ENCODE measurements around the gene MN1. TPM values are rescaled to one million over a fixed set of nuclear protein-coding genes. Genes with fewer than 3 reads are reported as not detected.

The MN1 gene
- total and polyA plus RNA-seq, 8 donors = 0.54 to 2.6 (median 0.91) TPM

GRCh38 chr22:27706489-27706888, 95.1 kb downstream of the MN1 start:
- WGBS, 2 donors = 86 to 94% methylated on average over 5 of the region's 5 CpGs
- H3K4me3 ChIP-seq = no peak overlapping the region
- H3K27ac ChIP-seq = no peak overlapping the region
- FAIRE-seq (no peak), ATAC-seq (no peak), DNase-seq (no peak)
- no peaks in the 10 kb centered on the region for H3K36me3 ChIP-seq
- no peaks in the 10 kb centered on the region for H3K4me1 ChIP-seq
- intact Hi-C loops (cut with DNase I) = no loop called here
- no peaks in the 10 kb centered on the region for H3K27me3 ChIP-seq
- no peak for TF ChIP-seq CTCF (IDR thresholded peaks at IDR 0.05)
- no peaks in the 10 kb centered on the region for H3K9me3 ChIP-seq

- no peaks in the 10 kb centered on the region for H3K36me3 ChIP-seq
- DNase-seq = no peak
- ATAC-seq = no peak
- no peak overlapping the region for H3K4me3 ChIP-seq
- H3K27ac ChIP-seq = no peak overlapping the region
- H3K4me1 ChIP-seq = no peaks in the 10 kb centered on the region
- H3K9me3 ChIP-seq = no peaks in the 10 kb centered on the region
- TF ChIP-seq CTCF (IDR thresholded peaks at IDR 0.05) = no peak
- H3K27me3 ChIP-seq = no peaks in the 10 kb centered on the region
- intact Hi-C loops (cut with DNase I) = no loop called here
- no peak for FAIRE-seq
- 56 to 58% methylated on average over 12 of the region's 12 CpGs for WGBS, 2 donors
These were observed 96.0 kb downstream of the MN1 start for GRCh38 chr22:27705408-27706080.

GRCh38 chr22:27704581-27704980, 97.0 kb downstream of the MN1 start:
- no peaks in the 10 kb centered on the region for H3K9me3 ChIP-seq
- DNase-seq (no peak), FAIRE-seq (no peak), ATAC-seq (no peak)
- no peaks in the 10 kb centered on the region for H3K4me1 ChIP-seq
- WGBS, 2 donors = 96 to 98% methylated on average over 6 of the region's 6 CpGs
- H3K27ac ChIP-seq = no peak overlapping the region
- H3K36me3 ChIP-seq = no peaks in the 10 kb centered on the region
- no peak overlapping the region for H3K4me3 ChIP-seq
- no peaks in the 10 kb centered on the region for H3K27me3 ChIP-seq
- TF ChIP-seq CTCF (IDR thresholded peaks at IDR 0.05) = no peak
- intact Hi-C loops (cut with DNase I) = no loop called here

GRCh38 chr22:27699383-27700019, 102.1 kb downstream of the MN1 start:
- H3K4me3 ChIP-seq = no peak overlapping the region
- 74 to 77% methylated on average over 10 of the region's 10 CpGs for WGBS, 2 donors
- TF ChIP-seq CTCF (IDR thresholded peaks at IDR 0.05) = no peak
- DNase-seq (no peak), ATAC-seq (no peak), FAIRE-seq (no peak)
- no peak overlapping the region for H3K27ac ChIP-seq
- no peaks in the 10 kb centered on the region for H3K27me3 ChIP-seq
- no peaks in the 10 kb centered on the region for H3K9me3 ChIP-seq
- no peaks in the 10 kb centered on the region for H3K4me1 ChIP-seq
- intact Hi-C loops (cut with DNase I) = no loop called here
- H3K36me3 ChIP-seq = no peaks in the 10 kb centered on the region

GRCh38 chr22:27698813-27699212, 102.7 kb downstream of the MN1 start:
- no peak overlapping the region for H3K27ac ChIP-seq
- no peak for DNase-seq
- no peak for TF ChIP-seq CTCF (IDR thresholded peaks at IDR 0.05)
- no peaks in the 10 kb centered on the region for H3K27me3 ChIP-seq
- H3K4me3 ChIP-seq = no peak overlapping the region
- intact Hi-C loops (cut with DNase I) = no loop called here
- no peaks in the 10 kb centered on the region for H3K4me1 ChIP-seq
- no peaks in the 10 kb centered on the region for H3K9me3 ChIP-seq
- 67 to 68% methylated on average over 5 of the region's 5 CpGs for WGBS, 2 donors
- ATAC-seq = no peak
- no peak for FAIRE-seq
- H3K36me3 ChIP-seq = no peaks in the 10 kb centered on the region
